ENCODE results near the gene ITGB8. TPM values are rescaled to one million over a fixed set of nuclear protein-coding genes. Genes with fewer than 3 reads are reported as not detected.

Gene ITGB8
- total RNA-seq, 2 donors from 2014 or later: 9.5 to 11.9 TPM

GRCh38 chr7:20350996-20351692, 20.4 kb downstream of the ITGB8 start:
- peak overlapping the region in 1 of 2 donors; percentile 29 for H3K27ac ChIP-seq
- no peak for ATAC-seq (ENCODE audit: insufficient number of reproducible peaks, low FRiP score, low read depth)

GRCh38 chr7:20351901-20352300, 21.2 kb downstream of the ITGB8 start:
- no peak for ATAC-seq (ENCODE audit: insufficient number of reproducible peaks, low FRiP score, low read depth)
- no peak overlapping the region for H3K4me3 ChIP-seq
- H3K36me3 ChIP-seq: no peaks in the 10 kb centered on the region
- DNase-seq (ENCODE audit: low spot score): no peak
- no peaks in the 10 kb centered on the region for H3K9me3 ChIP-seq
- TF ChIP-seq CTCF (IDR thresholded peaks at IDR 0.05): no peak
- peaks cover 13 to 28% of the 10 kb centered on the region in 2 donors for H3K4me1 ChIP-seq (ENCODE audit: control insufficient read depth in 1 of 2, low read depth in 2 of 2)
- H3K27me3 ChIP-seq (replicated peaks; ENCODE audit: insufficient read depth): no peaks in the 10 kb centered on the region
- H3K27ac ChIP-seq: peak overlapping the region; percentile 4 to 15

More at GRCh38 chr7:20350996-20351692, 20.4 kb downstream of the ITGB8 start:
- Histone ChIP-seq H3K36me3 (no peaks in the 10 kb centered on the region), H3K4me1 (ENCODE audit: control insufficient read depth in 1 of 2, low read depth in 2 of 2) (peaks cover 13 to 28% of the 10 kb centered on the region in 2 donors), H3K9me3 (no peaks in the 10 kb centered on the region), H3K27me3 (replicated peaks; ENCODE audit: insufficient read depth) (no peaks in the 10 kb centered on the region), H3K4me3 (peak overlapping the region; percentile 1)
- DNase-seq (ENCODE audit: low spot score): no peak
- no peak for TF ChIP-seq CTCF (IDR thresholded peaks at IDR 0.05)

- H3K4me1 ChIP-seq (ENCODE audit: control insufficient read depth in 1 of 2, low read depth in 2 of 2): peaks cover 13 to 28% of the 10 kb centered on the region in 2 donors
- no peaks in the 10 kb centered on the region for H3K27me3 ChIP-seq (replicated peaks; ENCODE audit: insufficient read depth)
- no peaks in the 10 kb centered on the region for H3K9me3 ChIP-seq
- ATAC-seq (ENCODE audit: insufficient number of reproducible peaks, low FRiP score, low read depth) (no peak), DNase-seq (ENCODE audit: low spot score) (no peak)
- no peak overlapping the region for H3K4me3 ChIP-seq
- no peak for TF ChIP-seq CTCF (IDR thresholded peaks at IDR 0.05)
- no peak overlapping the region for H3K27ac ChIP-seq
- H3K36me3 ChIP-seq: no peaks in the 10 kb centered on the region
Observed at GRCh38 chr7:20352573-20353306, 22.0 kb downstream of the ITGB8 start.

GRCh38 chr7:20354610-20355528, 24.2 kb downstream of the ITGB8 start:
- H3K9me3 ChIP-seq: no peaks in the 10 kb centered on the region
- H3K27me3 ChIP-seq (replicated peaks; ENCODE audit: insufficient read depth): no peaks in the 10 kb centered on the region
- no peak overlapping the region for H3K4me3 ChIP-seq
- DNase-seq (ENCODE audit: low spot score) (no peak), ATAC-seq (ENCODE audit: insufficient number of reproducible peaks, low FRiP score, low read depth) (no peak)
- H3K36me3 ChIP-seq: no peaks in the 10 kb centered on the region
- no peak overlapping the region for H3K27ac ChIP-seq
- H3K4me1 ChIP-seq (ENCODE audit: control insufficient read depth in 1 of 2, low read depth in 2 of 2): peaks cover 13 to 33% of the 10 kb centered on the region in 2 donors
- no peak for TF ChIP-seq CTCF (IDR thresholded peaks at IDR 0.05)

All from thoracic aorta (tissue), 2 donors.